GM12872 (cell line): Measurements from ENCODE around the gene TRMT61A.

ENCODE experiments used
- TF ChIP-seq, protein P1 (sequence below): IDR thresholded peaks from 3 replicates; pipeline ENCODE4 v1.5.1; 2011; ENCODE audit warnings: low read depth, mild to moderate bottlenecking, low read length, moderate library complexity; ENCODE audit not compliant: insufficient read depth

Gene TRMT61A

DNA sequence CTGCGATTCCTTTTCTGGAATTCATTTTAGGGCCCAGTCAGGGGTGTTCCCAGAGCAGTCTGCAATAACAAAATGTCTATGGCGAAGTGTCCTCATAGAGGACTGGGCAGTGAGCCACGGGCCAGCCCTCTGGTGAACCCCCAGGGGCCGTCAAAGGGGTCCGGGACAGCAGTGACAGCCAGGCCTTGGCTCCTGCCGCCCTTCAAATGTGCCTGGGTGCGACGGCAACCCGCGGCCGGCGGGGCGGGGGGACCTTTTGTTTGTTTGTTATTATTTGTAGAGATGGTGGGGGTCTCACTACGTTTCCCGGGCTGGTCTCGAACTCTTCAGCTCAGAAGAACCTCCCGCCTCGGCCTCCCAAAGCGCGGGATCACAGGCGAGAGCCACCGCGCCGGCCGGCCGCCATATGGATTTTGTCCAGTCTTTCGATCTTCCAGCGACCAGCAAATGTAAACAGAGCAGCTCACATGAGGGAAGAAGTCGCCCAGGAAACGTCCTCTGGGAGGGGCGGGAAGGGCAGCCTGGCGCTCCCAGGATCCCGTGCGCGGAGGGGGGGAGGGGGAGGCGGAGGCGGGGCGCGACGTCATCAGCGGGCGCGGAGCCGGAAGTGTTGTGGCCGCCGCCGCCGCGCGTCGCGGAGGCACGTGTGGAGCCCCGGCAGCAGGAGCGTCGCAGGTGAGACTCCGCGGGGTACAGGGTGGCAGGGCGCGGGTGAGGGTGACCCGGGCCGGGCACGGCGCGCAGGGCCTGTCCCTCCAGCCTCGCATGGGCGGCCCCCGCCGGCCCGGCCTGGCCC lies at the start of gene TRMT61A:
Gene TRMT61A (plus strand): TSS at position 610 of the 796 bp plus-strand sequence. CDS start 783 bp downstream, outside the sequence.
- TF ChIP-seq, protein P1, sequence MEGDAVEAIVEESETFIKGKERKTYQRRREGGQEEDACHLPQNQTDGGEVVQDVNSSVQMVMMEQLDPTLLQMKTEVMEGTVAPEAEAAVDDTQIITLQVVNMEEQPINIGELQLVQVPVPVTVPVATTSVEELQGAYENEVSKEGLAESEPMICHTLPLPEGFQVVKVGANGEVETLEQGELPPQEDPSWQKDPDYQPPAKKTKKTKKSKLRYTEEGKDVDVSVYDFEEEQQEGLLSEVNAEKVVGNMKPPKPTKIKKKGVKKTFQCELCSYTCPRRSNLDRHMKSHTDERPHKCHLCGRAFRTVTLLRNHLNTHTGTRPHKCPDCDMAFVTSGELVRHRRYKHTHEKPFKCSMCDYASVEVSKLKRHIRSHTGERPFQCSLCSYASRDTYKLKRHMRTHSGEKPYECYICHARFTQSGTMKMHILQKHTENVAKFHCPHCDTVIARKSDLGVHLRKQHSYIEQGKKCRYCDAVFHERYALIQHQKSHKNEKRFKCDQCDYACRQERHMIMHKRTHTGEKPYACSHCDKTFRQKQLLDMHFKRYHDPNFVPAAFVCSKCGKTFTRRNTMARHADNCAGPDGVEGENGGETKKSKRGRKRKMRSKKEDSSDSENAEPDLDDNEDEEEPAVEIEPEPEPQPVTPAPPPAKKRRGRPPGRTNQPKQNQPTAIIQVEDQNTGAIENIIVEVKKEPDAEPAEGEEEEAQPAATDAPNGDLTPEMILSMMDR, result no peak

DNA sequence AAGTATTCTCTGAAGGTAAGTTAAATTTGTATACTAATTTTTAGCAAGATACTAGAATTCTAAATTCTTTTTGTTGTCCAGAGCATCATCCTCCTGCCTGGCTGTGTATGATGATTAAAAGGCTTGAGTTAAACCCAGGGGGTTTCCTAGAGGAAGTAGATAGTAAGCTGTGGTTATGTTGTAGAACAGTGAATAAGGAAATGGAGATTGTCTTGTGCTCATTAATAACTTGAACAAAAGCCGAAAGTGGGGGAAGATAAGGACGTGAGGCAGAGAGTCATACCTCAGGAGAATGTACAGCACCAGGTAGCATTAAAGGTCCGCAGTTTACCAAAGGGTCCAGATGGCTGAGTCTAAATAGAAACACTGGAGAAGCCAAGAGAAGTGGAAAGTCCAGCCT lies 48.4 kb upstream of the TRMT61A start:
- TF ChIP-seq, protein P1, result no peak

DNA sequence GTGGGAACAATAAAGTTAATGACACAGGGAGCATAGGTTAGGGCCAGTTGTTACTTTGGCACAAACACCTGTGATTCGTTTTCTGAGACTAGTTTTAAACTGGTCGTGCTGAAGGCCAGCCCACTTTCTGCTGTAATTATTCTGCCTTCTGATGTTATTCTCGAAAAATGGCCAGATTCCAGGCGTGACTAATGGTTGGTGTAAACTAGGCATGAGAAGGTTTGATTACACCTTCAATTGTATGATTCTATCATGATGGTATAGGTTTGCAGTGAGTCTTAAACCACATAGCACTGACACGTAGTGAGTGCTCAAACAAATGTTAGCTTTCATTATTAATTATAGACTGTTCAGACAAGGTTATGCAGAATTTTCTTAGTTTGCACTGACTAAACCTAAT lies 45.4 kb upstream of the TRMT61A start:
- TF ChIP-seq, protein P1, result no peak

DNA sequence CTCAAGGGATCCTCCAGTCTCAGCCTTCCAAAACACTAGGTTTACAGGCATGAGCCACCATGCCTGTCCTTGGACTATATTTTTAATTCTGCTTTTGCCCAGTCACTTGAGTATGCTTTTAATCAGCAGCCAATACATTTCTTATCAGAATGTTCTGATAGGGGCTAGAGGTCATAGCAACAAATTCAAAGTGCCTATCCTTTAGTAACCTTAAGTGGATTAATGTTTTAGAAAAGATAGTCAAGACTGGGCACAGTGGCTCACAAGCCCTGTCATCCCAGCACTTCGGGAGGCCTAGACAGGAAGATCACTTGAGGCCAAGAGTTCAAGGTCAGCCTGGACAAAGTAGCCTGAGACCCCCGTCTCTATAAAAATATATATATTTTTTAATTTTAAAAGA lies 43.5 kb upstream of the TRMT61A start:
- TF ChIP-seq, protein P1, result no peak

- TF ChIP-seq, protein P1, result no peak
Observed at GRCh38 chr14:103488071-103488470, 40.9 kb upstream of the TRMT61A start.

DNA sequence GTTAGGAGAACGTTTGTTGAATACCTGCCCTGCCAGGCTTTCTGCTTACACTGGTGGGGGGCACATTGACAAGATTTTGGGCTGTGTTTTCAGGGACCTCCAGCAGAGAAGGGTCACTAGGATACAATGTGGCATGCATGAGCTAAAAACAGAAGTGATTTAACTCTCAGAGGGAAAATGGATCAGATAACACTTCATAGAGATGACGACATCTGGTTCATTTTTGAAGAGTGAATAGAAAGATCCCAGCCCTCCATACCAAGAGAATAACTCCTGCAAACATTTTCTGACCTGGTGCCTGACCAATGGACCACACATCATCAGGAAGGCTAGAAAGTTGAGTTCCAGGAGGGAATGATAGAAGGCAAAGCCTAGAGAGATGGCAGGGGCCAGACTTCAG lies 40.0 kb upstream of the TRMT61A start:
- TF ChIP-seq, protein P1, result no peak

DNA sequence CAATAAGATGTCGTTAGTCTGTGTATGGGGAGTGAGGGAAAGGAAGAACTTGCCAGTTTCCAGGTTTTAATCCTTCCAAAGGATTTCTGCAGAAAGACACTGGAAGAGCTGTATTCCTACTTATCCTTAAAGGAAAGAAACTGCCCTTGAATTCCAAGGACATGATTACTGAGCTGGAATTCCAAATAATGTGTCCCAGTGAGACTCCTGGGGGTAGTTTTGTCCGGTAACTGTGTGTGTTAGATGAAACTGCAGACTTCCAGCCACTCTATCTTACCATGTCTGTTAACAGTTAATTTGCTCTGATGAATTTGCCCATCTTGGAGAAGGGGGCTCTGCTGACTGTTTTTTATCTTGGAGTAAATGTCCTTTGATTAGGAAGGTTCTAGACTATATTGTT lies 39.4 kb upstream of the TRMT61A start:
- TF ChIP-seq, protein P1, result no peak
